ENCODE results near the gene PGR.
"Not testable (repeated sequence)": the region's sequence is repeated elsewhere in the genome, so short reads cannot be mapped to it uniquely, and the experiment has no call there.

DNA sequence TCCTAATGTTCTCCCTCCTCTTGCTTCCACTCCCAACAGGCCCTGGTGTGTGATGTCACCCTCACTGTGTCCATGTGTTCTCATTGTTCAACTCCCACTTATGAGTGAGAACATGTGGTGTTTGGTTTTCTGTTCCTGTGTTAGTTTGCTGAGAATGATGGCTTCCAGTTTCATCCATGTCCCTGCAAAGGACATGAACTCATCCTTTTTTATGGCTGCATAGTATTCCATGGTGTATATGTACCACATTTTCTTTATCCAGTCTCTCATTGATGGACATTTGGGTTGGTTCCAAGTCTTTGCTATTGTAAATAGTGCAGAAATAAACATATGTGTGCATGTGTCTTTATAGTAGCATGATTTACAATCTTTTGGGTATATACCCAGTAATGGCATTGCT is 115.9 kb downstream of the PGR start:
- TF ChIP-seq NR3C1 (CRISPR knock-in tag; conservative IDR thresholded peaks at IDR 0.05; ENCODE audit: low read depth); CTCF (IDR thresholded peaks at IDR 0.05): not testable (repeated sequence)

All from WTC11 (cell line).